Measurements from ENCODE around the gene DRC1.

- TF ChIP-seq CTCF (conservative IDR thresholded peaks at IDR 0.05; ENCODE audit: low read length) (no peak), EZH2phosphoT487 (IDR thresholded peaks at IDR 0.05; ENCODE audit: borderline replicate concordance, low read depth, low read length) (no peak)
These were observed 20.2 kb downstream of the DRC1 start for GRCh38 chr2:26421961-26422360.
